Gastroesophageal sphincter (tissue), 4 donors: Measurements from ENCODE around the gene AFP. TPM values are rescaled to one million over a fixed set of nuclear protein-coding genes. Genes with fewer than 3 reads are reported as not detected.

Experiments
- ATAC-seq: fragments of 150-250 bp; one replicate; pipeline ENCODE4 v1.9.1; 2016; ENCODE audit warnings: mild to moderate bottlenecking, moderate library complexity
- H3K27ac ChIP-seq, 4 donors: fragments of 200-600 bp; sonication (generic) in 3 of 4; 1 replicate in 3 of 4; 2 replicates in 1 of 4; pipeline ENCODE4 v1.5.1; 2016 to 2019
- H3K27me3 ChIP-seq: fragments of 200-600 bp; sonication (generic); one replicate; pipeline ENCODE4 v1.5.1; 2019
- H3K36me3 ChIP-seq, 2 donors: fragments of 200-600 bp; sonication (generic); one replicate each; pipeline ENCODE4 v1.5.1; 2019; ENCODE audit warnings: control low read depth in 1 of 2
- H3K4me1 ChIP-seq, 3 donors: fragments of 200-600 bp; sonication (generic); 1 replicate in 2 of 3; 2 replicates in 1 of 3; pipeline ENCODE4 v1.5.1; 2016 to 2019; ENCODE audit warnings: control low read depth in 2 of 3
- H3K4me3 ChIP-seq, 2 donors: fragments of 200-600 bp; sonication (generic); one replicate each; pipeline ENCODE4 v1.5.1; 2019; ENCODE audit warnings: mild to moderate bottlenecking in 1 of 2, moderate library complexity in 1 of 2
- H3K9me3 ChIP-seq, 3 donors: fragments of 200-600 bp; sonication (generic); one replicate each; pipeline ENCODE4 v1.5.1; 2017 to 2019; ENCODE audit warnings: control low read depth in 2 of 3
- EP300 ChIP-seq: sonication (generic); formaldehyde crosslinking; IDR thresholded peaks from one replicate; pipeline ENCODE4 v1.6.1; 2017; ENCODE audit warnings: antibody characterized with exemption, mild to moderate bottlenecking
- POLR2A ChIP-seq, 2 donors: fragments of 450-650 bp; IDR thresholded peaks; one replicate each; pipeline ENCODE4 v1.6.1; 2017; ENCODE audit warnings: antibody characterized with exemption in 2 of 2, mild to moderate bottlenecking in 2 of 2, moderate library complexity in 1 of 2
- POLR2AphosphoS5 ChIP-seq: sonication (generic); formaldehyde crosslinking; IDR thresholded peaks from one replicate; pipeline ENCODE4 v1.6.1; 2017; ENCODE audit warnings: antibody characterized with exemption
- WGBS, 2 donors: methylation state at CpG; one replicate each; pipeline ENCODE4 v1.1.5; 2018; ENCODE audit warnings: low coverage in 1 of 2; 5-methylcytosine and 5-hydroxymethylcytosine counted together
- total RNA-seq, 4 donors: library from RNA; depleted of rRNA; stranded (reverse); fragments of >200 nt; gene quantifications; one replicate each; pipeline ENCODE4 v1.1.0, GENCODE V29; 2016
- TF ChIP-seq, protein P1 (sequence below), 4 experiments: fragments of 200-600 bp in 2 of 4; fragments of 450-650 bp in 2 of 4; sonication (generic) in 1 of 4; IDR thresholded peaks; one replicate each; pipeline ENCODE4 v1.5.1; 2017 to 2019; ENCODE audit warnings: antibody characterized with exemption in 4 of 4, mild to moderate bottlenecking in 2 of 4, moderate library complexity in 2 of 4

AFP gene
- total RNA-seq, 4 donors from 2014 or later = not detected

DNA sequence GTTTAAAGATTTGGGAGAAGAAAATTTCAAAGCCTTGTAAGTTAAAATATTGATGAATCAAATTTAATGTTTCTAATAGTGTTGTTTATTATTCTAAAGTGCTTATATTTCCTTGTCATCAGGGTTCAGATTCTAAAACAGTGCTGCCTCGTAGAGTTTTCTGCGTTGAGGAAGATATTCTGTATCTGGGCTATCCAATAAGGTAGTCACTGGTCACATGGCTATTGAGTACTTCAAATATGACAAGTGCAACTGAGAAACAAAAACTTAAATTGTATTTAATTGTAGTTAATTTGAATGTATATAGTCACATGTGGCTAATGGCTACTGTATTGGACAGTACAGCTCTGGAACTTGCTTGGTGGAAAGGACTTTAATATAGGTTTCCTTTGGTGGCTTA, 30.9 kb upstream of the AFP start:
- Histone ChIP-seq H3K9me3 (no peaks in the 10 kb centered on the region), H3K4me3 (no peak overlapping the region), H3K4me1 (no peaks in the 10 kb centered on the region), H3K27ac (no peak overlapping the region), H3K27me3 (no peaks in the 10 kb centered on the region), H3K36me3 (no peaks in the 10 kb centered on the region)
- no peak for TF ChIP-seq POLR2A (IDR thresholded peaks at IDR 0.05)
- TF ChIP-seq POLR2AphosphoS5 = no peak
- no peak for TF ChIP-seq EP300
- TF ChIP-seq, protein P1, sequence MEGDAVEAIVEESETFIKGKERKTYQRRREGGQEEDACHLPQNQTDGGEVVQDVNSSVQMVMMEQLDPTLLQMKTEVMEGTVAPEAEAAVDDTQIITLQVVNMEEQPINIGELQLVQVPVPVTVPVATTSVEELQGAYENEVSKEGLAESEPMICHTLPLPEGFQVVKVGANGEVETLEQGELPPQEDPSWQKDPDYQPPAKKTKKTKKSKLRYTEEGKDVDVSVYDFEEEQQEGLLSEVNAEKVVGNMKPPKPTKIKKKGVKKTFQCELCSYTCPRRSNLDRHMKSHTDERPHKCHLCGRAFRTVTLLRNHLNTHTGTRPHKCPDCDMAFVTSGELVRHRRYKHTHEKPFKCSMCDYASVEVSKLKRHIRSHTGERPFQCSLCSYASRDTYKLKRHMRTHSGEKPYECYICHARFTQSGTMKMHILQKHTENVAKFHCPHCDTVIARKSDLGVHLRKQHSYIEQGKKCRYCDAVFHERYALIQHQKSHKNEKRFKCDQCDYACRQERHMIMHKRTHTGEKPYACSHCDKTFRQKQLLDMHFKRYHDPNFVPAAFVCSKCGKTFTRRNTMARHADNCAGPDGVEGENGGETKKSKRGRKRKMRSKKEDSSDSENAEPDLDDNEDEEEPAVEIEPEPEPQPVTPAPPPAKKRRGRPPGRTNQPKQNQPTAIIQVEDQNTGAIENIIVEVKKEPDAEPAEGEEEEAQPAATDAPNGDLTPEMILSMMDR (IDR thresholded peaks at IDR 0.05) = no peak
- 91 to 95% methylated on average over 2 of the region's 2 CpGs for WGBS, 2 donors
- ATAC-seq = no peak

DNA sequence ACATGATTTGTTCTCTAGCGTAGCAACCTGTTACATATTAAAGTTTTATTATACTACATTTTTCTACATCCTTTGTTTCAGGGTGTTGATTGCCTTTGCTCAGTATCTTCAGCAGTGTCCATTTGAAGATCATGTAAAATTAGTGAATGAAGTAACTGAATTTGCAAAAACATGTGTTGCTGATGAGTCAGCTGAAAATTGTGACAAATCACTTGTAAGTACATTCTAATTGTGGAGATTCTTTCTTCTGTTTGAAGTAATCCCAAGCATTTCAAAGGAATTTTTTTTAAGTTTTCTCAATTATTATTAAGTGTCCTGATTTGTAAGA, 29.5 kb upstream of the AFP start:
- no peak overlapping the region for H3K27ac ChIP-seq
- no peaks in the 10 kb centered on the region for H3K36me3 ChIP-seq
- TF ChIP-seq POLR2AphosphoS5 = no peak
- TF ChIP-seq, protein P1 (IDR thresholded peaks at IDR 0.05) = no peak
- no peak for TF ChIP-seq POLR2A (IDR thresholded peaks at IDR 0.05)
- no peak for TF ChIP-seq EP300
- no peak for ATAC-seq
- H3K27me3 ChIP-seq = no peaks in the 10 kb centered on the region
- H3K4me3 ChIP-seq = no peak overlapping the region
- no peaks in the 10 kb centered on the region for H3K9me3 ChIP-seq
- 73 to 100% methylated on average over 1 of the region's 1 CpG for WGBS, 2 donors
- H3K4me1 ChIP-seq = no peaks in the 10 kb centered on the region

DNA sequence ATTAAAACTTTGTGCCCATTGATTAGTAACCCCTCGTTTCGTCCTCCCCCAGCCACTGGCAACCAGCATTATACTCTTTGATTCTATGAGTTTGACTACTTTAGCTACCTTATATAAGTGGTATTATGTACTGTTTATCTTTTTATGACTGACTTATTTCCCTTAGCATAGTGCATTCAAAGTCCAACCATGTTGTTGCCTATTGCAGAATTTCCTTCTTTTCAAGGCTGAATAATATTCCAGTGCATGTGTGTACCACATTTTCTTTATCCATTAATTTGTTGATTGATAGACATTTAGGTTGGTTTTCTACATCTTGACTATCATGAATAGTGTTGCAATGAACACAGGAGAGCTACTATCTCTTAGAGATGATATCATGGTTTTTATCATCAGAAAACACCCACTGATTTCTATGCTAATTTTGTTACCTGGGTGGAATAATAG, 28.8 kb upstream of the AFP start:
- H3K9me3 ChIP-seq = no peaks in the 10 kb centered on the region
- WGBS, 2 donors = 76 to 91% methylated on average over 2 of the region's 2 CpGs
- H3K36me3 ChIP-seq = no peaks in the 10 kb centered on the region
- TF ChIP-seq, protein P1 (IDR thresholded peaks at IDR 0.05) = no peak
- TF ChIP-seq POLR2A (IDR thresholded peaks at IDR 0.05) = no peak
- no peak for TF ChIP-seq POLR2AphosphoS5
- TF ChIP-seq EP300 = no peak
- no peaks in the 10 kb centered on the region for H3K27me3 ChIP-seq
- no peak overlapping the region for H3K27ac ChIP-seq
- no peak for ATAC-seq
- no peak overlapping the region for H3K4me3 ChIP-seq
- no peaks in the 10 kb centered on the region for H3K4me1 ChIP-seq

DNA sequence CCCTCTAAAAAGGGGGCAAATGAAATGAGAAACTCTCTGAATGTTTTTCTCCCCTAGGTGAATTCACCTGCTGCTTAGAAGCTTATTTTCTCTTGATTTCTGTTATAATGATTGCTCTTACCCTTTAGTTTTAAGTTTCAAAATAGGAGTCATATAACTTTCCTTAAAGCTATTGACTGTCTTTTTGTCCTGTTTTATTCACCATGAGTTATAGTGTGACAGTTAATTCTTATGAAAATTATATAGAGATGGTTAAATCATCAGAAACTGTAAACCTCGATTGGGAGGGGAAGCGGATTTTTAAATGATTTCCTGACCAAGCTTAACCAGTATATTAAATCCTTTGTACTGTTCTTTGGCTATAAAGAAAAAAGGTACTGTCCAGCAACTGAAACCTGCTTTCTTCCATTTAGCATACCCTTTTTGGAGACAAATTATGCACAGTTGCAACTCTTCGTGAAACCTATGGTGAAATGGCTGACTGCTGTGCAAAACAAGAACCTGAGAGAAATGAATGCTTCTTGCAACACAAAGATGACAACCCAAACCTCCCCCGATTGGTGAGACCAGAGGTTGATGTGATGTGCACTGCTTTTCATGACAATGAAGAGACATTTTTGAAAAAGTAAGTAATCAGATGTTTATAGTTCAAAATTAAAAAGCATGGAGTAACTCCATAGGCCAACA, 27.7 kb upstream of the AFP start:
- no peak for ATAC-seq
- H3K9me3 ChIP-seq = no peaks in the 10 kb centered on the region

More for the DNA sequence above, 27.7 kb upstream of the AFP start:
- Histone ChIP-seq H3K27ac (no peak overlapping the region), H3K27me3 (no peaks in the 10 kb centered on the region), H3K4me3 (no peak overlapping the region), H3K36me3 (no peaks in the 10 kb centered on the region), H3K4me1 (no peaks in the 10 kb centered on the region)
- 75% methylated on average over 4 of the region's 4 CpGs for WGBS, 2 donors
- TF ChIP-seq, protein P1 (IDR thresholded peaks at IDR 0.05) = no peak
- TF ChIP-seq POLR2A (IDR thresholded peaks at IDR 0.05) (no peak), POLR2AphosphoS5 (no peak), EP300 (no peak)
